ENCODE data around the gene CEP350.

Gene CEP350

DNA sequence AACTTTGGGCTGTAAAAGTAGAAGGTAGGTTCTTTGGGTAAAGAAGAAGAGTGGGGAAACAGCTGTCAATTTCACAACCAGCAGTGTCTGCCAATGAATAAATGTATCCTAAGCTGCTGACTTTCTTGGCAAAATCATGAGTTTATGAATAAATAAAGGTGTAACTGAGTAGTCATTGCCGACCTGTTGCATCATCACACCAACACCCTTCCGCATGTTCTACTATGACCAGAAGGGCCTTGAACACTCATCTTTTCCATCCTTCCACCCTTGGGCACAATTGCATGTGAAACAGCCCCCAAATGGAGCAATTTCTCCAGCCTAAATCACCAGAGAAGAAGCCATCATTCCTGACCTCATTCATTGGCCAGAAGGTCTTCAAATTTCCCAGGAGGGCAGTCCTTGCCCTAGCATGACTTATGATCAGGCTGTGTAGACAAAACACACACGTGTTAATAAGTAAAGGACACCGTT lies 168.9 kb downstream of the CEP350 start:
- TF ChIP-seq, protein P1, sequence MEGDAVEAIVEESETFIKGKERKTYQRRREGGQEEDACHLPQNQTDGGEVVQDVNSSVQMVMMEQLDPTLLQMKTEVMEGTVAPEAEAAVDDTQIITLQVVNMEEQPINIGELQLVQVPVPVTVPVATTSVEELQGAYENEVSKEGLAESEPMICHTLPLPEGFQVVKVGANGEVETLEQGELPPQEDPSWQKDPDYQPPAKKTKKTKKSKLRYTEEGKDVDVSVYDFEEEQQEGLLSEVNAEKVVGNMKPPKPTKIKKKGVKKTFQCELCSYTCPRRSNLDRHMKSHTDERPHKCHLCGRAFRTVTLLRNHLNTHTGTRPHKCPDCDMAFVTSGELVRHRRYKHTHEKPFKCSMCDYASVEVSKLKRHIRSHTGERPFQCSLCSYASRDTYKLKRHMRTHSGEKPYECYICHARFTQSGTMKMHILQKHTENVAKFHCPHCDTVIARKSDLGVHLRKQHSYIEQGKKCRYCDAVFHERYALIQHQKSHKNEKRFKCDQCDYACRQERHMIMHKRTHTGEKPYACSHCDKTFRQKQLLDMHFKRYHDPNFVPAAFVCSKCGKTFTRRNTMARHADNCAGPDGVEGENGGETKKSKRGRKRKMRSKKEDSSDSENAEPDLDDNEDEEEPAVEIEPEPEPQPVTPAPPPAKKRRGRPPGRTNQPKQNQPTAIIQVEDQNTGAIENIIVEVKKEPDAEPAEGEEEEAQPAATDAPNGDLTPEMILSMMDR (conservative IDR thresholded peaks at IDR 0.05; ENCODE audit: low read length) = no peak
- TF ChIP-seq EZH2phosphoT487 (IDR thresholded peaks at IDR 0.05; ENCODE audit: borderline replicate concordance) = no peak
- no peak overlapping the region for H3K9ac ChIP-seq (ENCODE audit: low read depth, low read length, poor library complexity, severe bottlenecking)
- no peaks in the 10 kb centered on the region for H3K36me3 ChIP-seq (ENCODE audit: insufficient read depth, low read length)
- H3K9me2 ChIP-seq (replicated peaks; ENCODE audit: low read depth, low read length) = no peaks in the 10 kb centered on the region
- H3K4me3 ChIP-seq (ENCODE audit: low read length, poor library complexity, severe bottlenecking) = no peak overlapping the region
- no peaks in the 10 kb centered on the region for H3K79me2 ChIP-seq (ENCODE audit: insufficient read depth, low read length)
- no peaks in the 10 kb centered on the region for H4K20me1 ChIP-seq (ENCODE audit: insufficient read depth, low read length, poor library complexity, severe bottlenecking)
- H2AFZ ChIP-seq (ENCODE audit: low read length) = no peak overlapping the region
- H3K9me3 ChIP-seq (ENCODE audit: insufficient read depth, low read depth, low read length) = no peaks in the 10 kb centered on the region
- no peaks in the 10 kb centered on the region for H3K4me1 ChIP-seq (ENCODE audit: insufficient read depth, low read length, poor library complexity, severe bottlenecking)
- H3K27me3 ChIP-seq (ENCODE audit: insufficient read depth, low read length, poor library complexity, severe bottlenecking) = no peaks in the 10 kb centered on the region
- H3F3A ChIP-seq (ENCODE audit: low read depth) = no peaks in the 10 kb centered on the region
- H3K4me2 ChIP-seq (ENCODE audit: low read depth, low read length, poor library complexity, severe bottlenecking) = no peak overlapping the region

DNA sequence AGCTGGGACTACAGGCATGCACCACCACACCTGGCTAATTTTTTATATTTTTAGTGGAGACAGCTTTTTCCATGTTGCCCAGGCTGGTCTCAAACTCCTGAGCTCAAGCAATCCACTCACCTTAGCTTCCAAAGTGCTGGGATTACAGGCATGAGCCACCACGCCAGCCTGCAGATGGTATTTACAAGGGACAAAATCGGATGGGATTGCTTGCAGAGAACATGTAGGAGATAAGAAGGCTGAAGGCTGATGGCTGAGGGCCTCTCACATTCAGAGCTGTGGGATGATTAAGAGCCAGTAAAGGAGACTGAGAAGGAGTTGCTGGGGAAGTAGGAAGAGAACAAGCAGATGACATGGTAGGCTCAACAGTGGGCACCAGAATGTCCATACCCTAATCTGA lies 176.0 kb downstream of the CEP350 start:
- TF ChIP-seq EZH2phosphoT487 (IDR thresholded peaks at IDR 0.05; ENCODE audit: borderline replicate concordance) = no peak
- TF ChIP-seq, protein P1 (conservative IDR thresholded peaks at IDR 0.05; ENCODE audit: low read length) = no peak
- no peaks in the 10 kb centered on the region for H3K27me3 ChIP-seq (ENCODE audit: insufficient read depth, low read length, poor library complexity, severe bottlenecking)
- H4K20me1 ChIP-seq (ENCODE audit: insufficient read depth, low read length, poor library complexity, severe bottlenecking) = no peaks in the 10 kb centered on the region
- H3K79me2 ChIP-seq (ENCODE audit: insufficient read depth, low read length) = no peaks in the 10 kb centered on the region
- no peaks in the 10 kb centered on the region for H3K4me1 ChIP-seq (ENCODE audit: insufficient read depth, low read length, poor library complexity, severe bottlenecking)
- no peaks in the 10 kb centered on the region for H3K9me2 ChIP-seq (replicated peaks; ENCODE audit: low read depth, low read length)
- H3K36me3 ChIP-seq (ENCODE audit: insufficient read depth, low read length) = no peaks in the 10 kb centered on the region
- H3K4me3 ChIP-seq (ENCODE audit: low read length, poor library complexity, severe bottlenecking) = no peak overlapping the region
- H3K9ac ChIP-seq (ENCODE audit: low read depth, low read length, poor library complexity, severe bottlenecking) = no peak overlapping the region
- no peaks in the 10 kb centered on the region for H3F3A ChIP-seq (ENCODE audit: low read depth)
- H3K4me2 ChIP-seq (ENCODE audit: low read depth, low read length, poor library complexity, severe bottlenecking) = no peak overlapping the region
- H2AFZ ChIP-seq (ENCODE audit: low read length) = no peak overlapping the region
- H3K9me3 ChIP-seq (ENCODE audit: insufficient read depth, low read depth, low read length) = no peaks in the 10 kb centered on the region

DNA sequence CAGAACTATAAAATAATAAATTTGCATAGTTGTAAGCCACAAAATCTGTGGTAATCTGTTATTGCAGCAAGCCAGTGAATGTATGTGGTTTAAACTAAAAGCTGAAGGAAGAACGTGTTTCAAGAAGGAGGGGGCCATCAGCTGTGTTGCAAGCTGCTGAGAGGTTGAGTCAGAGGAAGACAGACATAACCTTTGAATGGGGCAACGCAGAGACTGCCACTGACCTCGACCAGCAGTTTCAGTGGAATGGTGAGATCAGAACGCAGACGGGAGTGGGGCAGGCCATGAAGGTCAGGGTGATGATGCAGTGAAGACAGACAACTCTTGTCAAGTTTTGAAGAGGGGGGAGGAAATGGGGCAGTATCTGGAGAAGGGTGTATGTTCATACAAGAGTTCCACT lies 176.9 kb downstream of the CEP350 start:
- no peak overlapping the region for H3K9ac ChIP-seq (ENCODE audit: low read depth, low read length, poor library complexity, severe bottlenecking)
- no peaks in the 10 kb centered on the region for H3K9me2 ChIP-seq (replicated peaks; ENCODE audit: low read depth, low read length)
- no peak overlapping the region for H3K4me3 ChIP-seq (ENCODE audit: low read length, poor library complexity, severe bottlenecking)
- no peaks in the 10 kb centered on the region for H3K36me3 ChIP-seq (ENCODE audit: insufficient read depth, low read length)
- H3K4me2 ChIP-seq (ENCODE audit: low read depth, low read length, poor library complexity, severe bottlenecking) = no peak overlapping the region
- no peaks in the 10 kb centered on the region for H3K79me2 ChIP-seq (ENCODE audit: insufficient read depth, low read length)
- H3K27me3 ChIP-seq (ENCODE audit: insufficient read depth, low read length, poor library complexity, severe bottlenecking) = no peaks in the 10 kb centered on the region
- 0 out of 2 replicates have a peak, but pooled peaks cover under 1% of the 10 kb centered on the region for H3K9me3 ChIP-seq (ENCODE audit: insufficient read depth, low read depth, low read length)
- H3K4me1 ChIP-seq (ENCODE audit: insufficient read depth, low read length, poor library complexity, severe bottlenecking) = no peaks in the 10 kb centered on the region
- no peaks in the 10 kb centered on the region for H4K20me1 ChIP-seq (ENCODE audit: insufficient read depth, low read length, poor library complexity, severe bottlenecking)
- no peaks in the 10 kb centered on the region for H3F3A ChIP-seq (ENCODE audit: low read depth)
- TF ChIP-seq, protein P1 (conservative IDR thresholded peaks at IDR 0.05; ENCODE audit: low read length) = no peak
- no peak for TF ChIP-seq EZH2phosphoT487 (IDR thresholded peaks at IDR 0.05; ENCODE audit: borderline replicate concordance)
- H2AFZ ChIP-seq (ENCODE audit: low read length) = no peak overlapping the region
